SK-N-SH treated with all-trans-retinoic acid at 6 μM for 48 hours (cell line): ENCODE results near the gene MPC2.
"Not testable (repeated sequence)": the region's sequence is repeated elsewhere in the genome, so short reads cannot be mapped to it uniquely, and the experiment has no call there.

ENCODE experiments used
- ATAC-seq: fragments of 200-7000 bp; cut with Tn5 transposase; 3 replicates; pipeline ENCODE4 v1.9.1; 2020; ENCODE audit warnings: mild to moderate bottlenecking, moderate library complexity
- ARNTL ChIP-seq: fragments of 450-650 bp; formaldehyde crosslinking; IDR thresholded peaks from 2 replicates; pipeline ENCODE4 v1.5.0; 2020; ENCODE audit warnings: low read depth, mild to moderate bottlenecking, moderate library complexity, borderline replicate concordance
- BACH2 ChIP-seq: fragments of 250-450 bp; sonication (Bioruptor Pico); IDR thresholded peaks from 2 replicates; pipeline ENCODE4 v1.9.0; 2021; ENCODE audit warnings: mild to moderate bottlenecking, borderline replicate concordance
- CSDC2 ChIP-seq: fragments of 250-450 bp; sonication (Bioruptor Pico); IDR thresholded peaks from 2 replicates; pipeline ENCODE4 v1.5.0; 2020; ENCODE audit warnings: mild to moderate bottlenecking, moderate library complexity
- ESRRG ChIP-seq: fragments of 250-450 bp; sonication (Bioruptor Pico); IDR thresholded peaks from 2 replicates; pipeline ENCODE4 v1.6.1; 2021; ENCODE audit warnings: mild to moderate bottlenecking
- GLIS3 ChIP-seq: fragments of 250-450 bp; sonication (Bioruptor Pico); IDR thresholded peaks from 2 replicates; pipeline ENCODE4 v1.5.0; 2020; ENCODE audit warnings: mild to moderate bottlenecking, moderate library complexity
- OSR1 ChIP-seq: fragments of 250-450 bp; sonication (Bioruptor Pico); IDR thresholded peaks from 2 replicates; pipeline ENCODE4 v1.8.0; 2022; ENCODE audit warnings: moderate library complexity, mild to moderate bottlenecking, inconsistent platforms
- PPARA ChIP-seq: fragments of 250-450 bp; sonication (Bioruptor Pico); IDR thresholded peaks from 2 replicates; pipeline ENCODE4 v1.5.0; 2020; ENCODE audit warnings: mild to moderate bottlenecking, borderline replicate concordance
- RARB ChIP-seq: fragments of 250-450 bp; sonication (Bioruptor Pico); IDR thresholded peaks from 2 replicates; pipeline ENCODE4 v1.8.0; 2021; ENCODE audit warnings: mild to moderate bottlenecking, moderate library complexity
- SNAI2 ChIP-seq: fragments of 250-450 bp; sonication (Bioruptor Pico); IDR thresholded peaks from 2 replicates; pipeline ENCODE4 v1.5.0; 2020; ENCODE audit warnings: mild to moderate bottlenecking, moderate library complexity
- TCF4 ChIP-seq: fragments of 250-450 bp; sonication (Bioruptor Pico); IDR thresholded peaks from 2 replicates; pipeline ENCODE4 v1.8.0; 2021; ENCODE audit warnings: mild to moderate bottlenecking, moderate library complexity, borderline replicate concordance
- TOX ChIP-seq: fragments of 250-450 bp; sonication (Bioruptor Pico); IDR thresholded peaks from 2 replicates; pipeline ENCODE4 v1.8.0; 2021; ENCODE audit warnings: mild to moderate bottlenecking, moderate library complexity, borderline replicate concordance
- ZFP30 ChIP-seq: fragments of 450-650 bp; formaldehyde crosslinking; IDR thresholded peaks from 2 replicates; pipeline ENCODE4 v1.5.0; 2022; ENCODE audit warnings: mild to moderate bottlenecking, moderate library complexity
- ZNF565 ChIP-seq: fragments of 450-650 bp; formaldehyde crosslinking; conservative IDR thresholded peaks from 2 replicates; pipeline ENCODE4 v1.5.0; 2020; ENCODE audit warnings: low read depth, mild to moderate bottlenecking, moderate library complexity
- ZNF70 ChIP-seq: fragments of 450-650 bp; formaldehyde crosslinking; IDR thresholded peaks from 2 replicates; pipeline ENCODE4 v1.5.0; 2020; ENCODE audit warnings: mild to moderate bottlenecking, moderate library complexity
- ZNF8 ChIP-seq: fragments of 450-650 bp; formaldehyde crosslinking; IDR thresholded peaks from 2 replicates; pipeline ENCODE4 v1.5.0; 2020; ENCODE audit warnings: mild to moderate bottlenecking, moderate library complexity
- TF ChIP-seq, protein P1 (sequence below): fragments of 250-450 bp; sonication (Bioruptor Pico); IDR thresholded peaks from 2 replicates; pipeline ENCODE4 v1.8.0; 2020; ENCODE audit warnings: mild to moderate bottlenecking, moderate library complexity, borderline replicate concordance
- TF ChIP-seq, protein P2 (sequence below): fragments of 250-450 bp; sonication (Bioruptor Pico); IDR thresholded peaks from 2 replicates; pipeline ENCODE4 v1.8.0; 2021; ENCODE audit warnings: low read depth, mild to moderate bottlenecking, moderate library complexity, borderline replicate concordance
- TF ChIP-seq, protein P3 (sequence below): fragments of 250-450 bp; sonication (Bioruptor Pico); IDR thresholded peaks from 2 replicates; pipeline ENCODE4 v1.5.1; 2020; ENCODE audit warnings: low read depth, mild to moderate bottlenecking, moderate library complexity
- TF ChIP-seq, protein P4 (sequence below): fragments of 250-450 bp; sonication (Bioruptor Pico); IDR thresholded peaks from 2 replicates; pipeline ENCODE4 v1.5.0; 2020; ENCODE audit warnings: mild to moderate bottlenecking, moderate library complexity

MPC2 gene

DNA sequence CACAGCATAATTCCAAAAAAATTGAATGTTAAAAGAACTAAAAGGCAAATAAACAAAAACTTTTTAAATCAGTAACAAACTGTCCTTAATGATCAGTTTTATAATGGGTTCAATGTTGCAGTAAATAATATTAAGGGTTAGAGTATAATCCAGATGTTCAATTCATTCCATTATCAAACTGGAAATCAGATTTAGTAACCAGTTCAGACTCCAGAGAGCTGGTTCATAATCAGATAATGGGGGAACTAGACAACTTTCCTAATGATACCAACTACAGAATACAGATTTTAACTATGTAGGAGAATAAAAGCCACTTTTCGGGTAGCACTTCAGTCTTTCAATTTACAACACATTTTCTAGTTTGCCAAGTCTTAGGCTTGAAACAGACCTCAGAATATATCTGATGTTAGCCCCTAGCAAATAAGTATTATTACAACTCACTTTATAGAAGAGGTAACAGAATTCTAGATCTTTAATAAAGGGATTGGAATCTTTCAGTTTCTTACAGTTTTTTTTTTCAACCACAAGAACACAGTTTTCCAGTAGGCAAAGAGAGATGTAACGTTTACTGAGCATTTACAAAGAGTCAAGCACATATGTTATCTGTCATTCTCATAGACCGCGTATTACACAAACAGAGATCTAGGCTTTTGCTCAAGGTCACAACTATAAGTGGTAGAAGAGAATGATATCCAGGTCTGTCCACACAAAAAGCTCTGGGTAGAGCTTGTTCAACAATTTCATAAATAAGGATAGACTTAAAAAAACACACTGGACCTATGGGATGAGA, 2.3 kb downstream of the MPC2 start:
- peak; percentile 0; the same call in 2 of the 3 replicates for ATAC-seq
- no peak for TF ChIP-seq ZNF8
- TF ChIP-seq OSR1 (CRISPR knock-in tag) = no peak
- no peak for TF ChIP-seq ZNF70 (CRISPR knock-in tag)
- TF ChIP-seq, protein P1, sequence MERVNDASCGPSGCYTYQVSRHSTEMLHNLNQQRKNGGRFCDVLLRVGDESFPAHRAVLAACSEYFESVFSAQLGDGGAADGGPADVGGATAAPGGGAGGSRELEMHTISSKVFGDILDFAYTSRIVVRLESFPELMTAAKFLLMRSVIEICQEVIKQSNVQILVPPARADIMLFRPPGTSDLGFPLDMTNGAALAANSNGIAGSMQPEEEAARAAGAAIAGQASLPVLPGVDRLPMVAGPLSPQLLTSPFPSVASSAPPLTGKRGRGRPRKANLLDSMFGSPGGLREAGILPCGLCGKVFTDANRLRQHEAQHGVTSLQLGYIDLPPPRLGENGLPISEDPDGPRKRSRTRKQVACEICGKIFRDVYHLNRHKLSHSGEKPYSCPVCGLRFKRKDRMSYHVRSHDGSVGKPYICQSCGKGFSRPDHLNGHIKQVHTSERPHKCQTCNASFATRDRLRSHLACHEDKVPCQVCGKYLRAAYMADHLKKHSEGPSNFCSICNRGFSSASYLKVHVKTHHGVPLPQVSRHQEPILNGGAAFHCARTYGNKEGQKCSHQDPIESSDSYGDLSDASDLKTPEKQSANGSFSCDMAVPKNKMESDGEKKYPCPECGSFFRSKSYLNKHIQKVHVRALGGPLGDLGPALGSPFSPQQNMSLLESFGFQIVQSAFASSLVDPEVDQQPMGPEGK (CRISPR knock-in tag) = no peak
- no peak for TF ChIP-seq CSDC2 (CRISPR knock-in tag)
- TF ChIP-seq ESRRG (CRISPR knock-in tag) = no peak
- TF ChIP-seq TOX (CRISPR knock-in tag) = no peak

DNA sequence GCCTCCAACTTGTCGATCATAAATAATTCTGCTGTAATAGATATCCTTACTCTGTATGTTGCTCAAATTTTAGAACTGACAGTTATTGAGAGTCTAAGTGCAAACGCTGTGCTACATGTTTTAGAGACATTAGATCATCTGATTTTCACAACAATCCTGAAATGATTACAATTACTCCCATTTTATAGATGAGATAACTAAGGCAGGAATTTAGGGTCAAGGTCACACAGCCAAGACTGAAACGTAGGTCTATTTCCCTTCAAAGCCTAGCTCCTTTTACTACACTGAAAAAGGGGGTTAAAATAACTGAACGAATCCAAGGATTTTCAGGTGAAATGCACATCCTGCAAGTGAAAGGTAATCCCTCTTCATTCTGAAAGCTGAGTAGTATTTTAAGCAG, 3.1 kb downstream of the MPC2 start:
- ATAC-seq = no peak

DNA sequence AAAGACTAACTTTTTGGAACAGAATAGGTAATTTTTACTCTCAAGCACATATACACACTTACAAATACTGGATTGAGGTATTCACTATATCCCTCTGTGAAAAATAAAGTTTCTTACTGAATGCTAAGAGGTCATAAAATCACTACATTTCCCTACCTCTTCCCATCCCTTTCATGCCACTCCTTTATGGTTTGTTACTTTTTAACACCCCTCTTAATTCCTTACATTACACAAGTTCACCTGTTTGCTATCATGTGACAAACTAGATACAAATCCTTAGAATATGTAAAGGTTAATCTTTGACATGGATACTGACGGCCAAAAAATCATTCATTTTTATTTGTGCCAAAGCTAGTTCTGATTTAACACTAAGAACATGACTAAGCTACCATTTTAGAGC, 7.1 kb downstream of the MPC2 start:
- ATAC-seq = no peak
- TF ChIP-seq, protein P2, sequence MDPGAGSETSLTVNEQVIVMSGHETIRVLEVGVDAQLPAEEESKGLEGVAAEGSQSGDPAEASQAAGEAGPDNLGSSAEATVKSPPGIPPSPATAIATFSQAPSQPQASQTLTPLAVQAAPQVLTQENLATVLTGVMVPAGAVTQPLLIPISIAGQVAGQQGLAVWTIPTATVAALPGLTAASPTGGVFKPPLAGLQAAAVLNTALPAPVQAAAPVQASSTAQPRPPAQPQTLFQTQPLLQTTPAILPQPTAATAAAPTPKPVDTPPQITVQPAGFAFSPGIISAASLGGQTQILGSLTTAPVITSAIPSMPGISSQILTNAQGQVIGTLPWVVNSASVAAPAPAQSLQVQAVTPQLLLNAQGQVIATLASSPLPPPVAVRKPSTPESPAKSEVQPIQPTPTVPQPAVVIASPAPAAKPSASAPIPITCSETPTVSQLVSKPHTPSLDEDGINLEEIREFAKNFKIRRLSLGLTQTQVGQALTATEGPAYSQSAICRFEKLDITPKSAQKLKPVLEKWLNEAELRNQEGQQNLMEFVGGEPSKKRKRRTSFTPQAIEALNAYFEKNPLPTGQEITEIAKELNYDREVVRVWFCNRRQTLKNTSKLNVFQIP = no peak
- TF ChIP-seq PPARA (CRISPR knock-in tag) (no peak), OSR1 (CRISPR knock-in tag) (no peak), ARNTL (CRISPR knock-in tag) (no peak), ZFP30 (no peak), ESRRG (CRISPR knock-in tag) (no peak), SNAI2 (CRISPR knock-in tag) (no peak), TCF4 (CRISPR knock-in tag) (no peak), ZNF565 (CRISPR knock-in tag) (no peak)
- TF ChIP-seq, protein P3, sequence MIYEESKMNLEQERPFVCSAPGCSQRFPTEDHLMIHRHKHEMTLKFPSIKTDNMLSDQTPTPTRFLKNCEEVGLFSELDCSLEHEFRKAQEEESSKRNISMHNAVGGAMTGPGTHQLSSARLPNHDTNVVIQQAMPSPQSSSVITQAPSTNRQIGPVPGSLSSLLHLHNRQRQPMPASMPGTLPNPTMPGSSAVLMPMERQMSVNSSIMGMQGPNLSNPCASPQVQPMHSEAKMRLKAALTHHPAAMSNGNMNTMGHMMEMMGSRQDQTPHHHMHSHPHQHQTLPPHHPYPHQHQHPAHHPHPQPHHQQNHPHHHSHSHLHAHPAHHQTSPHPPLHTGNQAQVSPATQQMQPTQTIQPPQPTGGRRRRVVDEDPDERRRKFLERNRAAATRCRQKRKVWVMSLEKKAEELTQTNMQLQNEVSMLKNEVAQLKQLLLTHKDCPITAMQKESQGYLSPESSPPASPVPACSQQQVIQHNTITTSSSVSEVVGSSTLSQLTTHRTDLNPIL = no peak

More for the DNA sequence above, 3.1 kb downstream of the MPC2 start:
- TF ChIP-seq ZNF8 (no peak), RARB (no peak), TCF4 (CRISPR knock-in tag) (no peak), BACH2 (no peak), ESRRG (CRISPR knock-in tag) (no peak), TOX (CRISPR knock-in tag) (no peak), SNAI2 (CRISPR knock-in tag) (no peak), ZNF565 (CRISPR knock-in tag) (no peak), ZFP30 (no peak), ZNF70 (CRISPR knock-in tag) (no peak), GLIS3 (no peak), CSDC2 (CRISPR knock-in tag) (no peak)
- TF ChIP-seq, protein P4, sequence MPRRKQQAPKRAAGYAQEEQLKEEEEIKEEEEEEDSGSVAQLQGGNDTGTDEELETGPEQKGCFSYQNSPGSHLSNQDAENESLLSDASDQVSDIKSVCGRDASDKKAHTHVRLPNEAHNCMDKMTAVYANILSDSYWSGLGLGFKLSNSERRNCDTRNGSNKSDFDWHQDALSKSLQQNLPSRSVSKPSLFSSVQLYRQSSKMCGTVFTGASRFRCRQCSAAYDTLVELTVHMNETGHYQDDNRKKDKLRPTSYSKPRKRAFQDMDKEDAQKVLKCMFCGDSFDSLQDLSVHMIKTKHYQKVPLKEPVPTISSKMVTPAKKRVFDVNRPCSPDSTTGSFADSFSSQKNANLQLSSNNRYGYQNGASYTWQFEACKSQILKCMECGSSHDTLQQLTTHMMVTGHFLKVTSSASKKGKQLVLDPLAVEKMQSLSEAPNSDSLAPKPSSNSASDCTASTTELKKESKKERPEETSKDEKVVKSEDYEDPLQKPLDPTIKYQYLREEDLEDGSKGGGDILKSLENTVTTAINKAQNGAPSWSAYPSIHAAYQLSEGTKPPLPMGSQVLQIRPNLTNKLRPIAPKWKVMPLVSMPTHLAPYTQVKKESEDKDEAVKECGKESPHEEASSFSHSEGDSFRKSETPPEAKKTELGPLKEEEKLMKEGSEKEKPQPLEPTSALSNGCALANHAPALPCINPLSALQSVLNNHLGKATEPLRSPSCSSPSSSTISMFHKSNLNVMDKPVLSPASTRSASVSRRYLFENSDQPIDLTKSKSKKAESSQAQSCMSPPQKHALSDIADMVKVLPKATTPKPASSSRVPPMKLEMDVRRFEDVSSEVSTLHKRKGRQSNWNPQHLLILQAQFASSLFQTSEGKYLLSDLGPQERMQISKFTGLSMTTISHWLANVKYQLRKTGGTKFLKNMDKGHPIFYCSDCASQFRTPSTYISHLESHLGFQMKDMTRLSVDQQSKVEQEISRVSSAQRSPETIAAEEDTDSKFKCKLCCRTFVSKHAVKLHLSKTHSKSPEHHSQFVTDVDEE (CRISPR knock-in tag) = no peak
- TF ChIP-seq, protein P1 (CRISPR knock-in tag) = no peak

DNA sequence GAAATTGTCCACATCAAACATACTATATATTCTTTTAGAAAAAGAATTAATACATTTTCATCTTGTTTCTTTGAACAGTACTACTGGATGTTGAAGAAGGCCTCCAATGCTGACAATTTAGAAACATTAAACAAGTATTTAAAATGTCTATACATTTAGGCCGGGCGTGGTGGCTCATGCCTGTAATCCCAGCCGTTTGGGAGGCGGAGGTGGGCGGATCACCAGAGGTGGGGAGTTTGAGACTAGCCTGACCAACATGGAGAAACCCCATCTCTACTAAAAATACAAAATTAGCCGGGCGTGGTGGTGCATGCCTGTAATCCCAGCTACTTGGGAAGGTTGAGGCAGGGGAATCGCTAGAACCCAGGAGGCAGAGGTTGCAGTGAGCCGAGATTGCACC, 8.0 kb downstream of the MPC2 start:
- ATAC-seq = not testable (repeated sequence)
